DOHH2 (cell line): ENCODE measurements around the gene RAN.

ENCODE experiments used
- H3F3A ChIP-seq: fragments of 200-600 bp; sonication (generic), shearing (Covaris generic); 2 replicates; pipeline ENCODE4 v1.6.0; 2016; ENCODE audit warnings: antibody characterized with exemption, mild to moderate bottlenecking; ENCODE audit not compliant: control insufficient read depth, insufficient read depth
- H3K27ac ChIP-seq: fragments of 200-600 bp; sonication (generic); 2 replicates; pipeline ENCODE4 v1.5.1; 2014; ENCODE audit warnings: low read depth, mild to moderate bottlenecking, low read length, moderate library complexity
- H3K27me3 ChIP-seq: fragments of 200-600 bp; sonication (generic); 2 replicates; pipeline ENCODE4 v1.6.1; 2014; ENCODE audit warnings: mild to moderate bottlenecking, low read length, mixed read lengths; ENCODE audit not compliant: control insufficient read depth
- H3K36me3 ChIP-seq: fragments of 200-600 bp; sonication (generic); 2 replicates; pipeline ENCODE4 v1.6.1; 2014; ENCODE audit warnings: mild to moderate bottlenecking, low read length, moderate library complexity, mixed read lengths; ENCODE audit not compliant: control insufficient read depth
- H3K4me1 ChIP-seq: fragments of 200-600 bp; sonication (generic); 2 replicates; pipeline ENCODE4 v1.6.1; 2014; ENCODE audit warnings: mild to moderate bottlenecking, low read length, mixed read lengths; ENCODE audit not compliant: control insufficient read depth
- H3K4me2 ChIP-seq: fragments of 200-600 bp; sonication (generic); 2 replicates; pipeline ENCODE4 v1.6.0; 2014; ENCODE audit warnings: mild to moderate bottlenecking, low read length, moderate library complexity
- H3K4me3 ChIP-seq: fragments of 200-600 bp; sonication (generic); 2 replicates; pipeline ENCODE4 v1.5.1; 2014; ENCODE audit warnings: mild to moderate bottlenecking, low read length, mixed read lengths
- H3K79me2 ChIP-seq: fragments of 200-600 bp; sonication (generic); 2 replicates; pipeline ENCODE4 v1.6.1; 2014; ENCODE audit warnings: mild to moderate bottlenecking, low read length, mixed read lengths; ENCODE audit not compliant: control insufficient read depth
- H3K9me2 ChIP-seq: fragments of 200-600 bp; sonication (generic); replicated peaks from 2 replicates; pipeline ENCODE4 v1.6.1; 2014; ENCODE audit warnings: mild to moderate bottlenecking, low read length, mixed read lengths; ENCODE audit not compliant: control insufficient read depth
- H3K9me3 ChIP-seq: fragments of 200-600 bp; sonication (generic); 2 replicates; pipeline ENCODE4 v1.6.1; 2014; ENCODE audit warnings: antibody characterized with exemption, low read length, mixed read lengths; ENCODE audit not compliant: control insufficient read depth, insufficient read depth
- H4K20me1 ChIP-seq: fragments of 200-600 bp; sonication (generic); 2 replicates; pipeline ENCODE4 v1.6.0; 2014; ENCODE audit warnings: low read depth, mild to moderate bottlenecking, antibody characterized with exemption, low read length, moderate library complexity; ENCODE audit not compliant: control insufficient read depth, insufficient read depth
- CTCF ChIP-seq: fragments of 200-600 bp; sonication (generic); IDR thresholded peaks from one replicate; pipeline ENCODE4 v1.5.1; 2014; ENCODE audit warnings: antibody characterized with exemption, mild to moderate bottlenecking, low read depth, low read length; ENCODE audit not compliant: poor library complexity, severe bottlenecking
- EZH2phosphoT487 ChIP-seq: fragments of 200-600 bp; sonication (generic); IDR thresholded peaks from 2 replicates; pipeline ENCODE4 v1.6.1; 2017; ENCODE audit warnings: borderline replicate concordance, mild to moderate bottlenecking, antibody characterized with exemption, low read length, moderate library complexity, mixed read lengths

Gene RAN

GRCh38 chr12:130911933-130912332 is 40.1 kb downstream of the RAN start:
- Histone ChIP-seq H3K4me1 (peaks cover 7% of the 10 kb centered on the region), H3K4me2 (no peak overlapping the region), H3K9me3 (peaks cover 13% of the 10 kb centered on the region), H3K27ac (no peak overlapping the region), H3K9me2 (no peaks in the 10 kb centered on the region), H3F3A (no peaks in the 10 kb centered on the region), H3K4me3 (no peak overlapping the region), H3K36me3 (no peaks in the 10 kb centered on the region), H4K20me1 (no peaks in the 10 kb centered on the region), H3K79me2 (no peaks in the 10 kb centered on the region), H3K27me3 (no peaks in the 10 kb centered on the region)
- no peak for TF ChIP-seq EZH2phosphoT487
- no peak for TF ChIP-seq CTCF

- Histone ChIP-seq H3K9me2 (no peaks in the 10 kb centered on the region), H3K9me3 (peaks cover 10% of the 10 kb centered on the region), H3K79me2 (no peaks in the 10 kb centered on the region), H4K20me1 (no peaks in the 10 kb centered on the region), H3F3A (no peaks in the 10 kb centered on the region), H3K27me3 (no peaks in the 10 kb centered on the region), H3K4me3 (no peak overlapping the region), H3K27ac (no peak overlapping the region), H3K36me3 (no peaks in the 10 kb centered on the region), H3K4me1 (peaks cover 7% of the 10 kb centered on the region), H3K4me2 (no peak overlapping the region)
- TF ChIP-seq CTCF, result peak; percentile 93
- no peak for TF ChIP-seq EZH2phosphoT487
Observed at GRCh38 chr12:130916241-130916911, 44.5 kb downstream of the RAN start.

GRCh38 chr12:130917607-130918006 is 45.7 kb downstream of the RAN start:
- Histone ChIP-seq H3K4me2 (no peak overlapping the region), H3F3A (no peaks in the 10 kb centered on the region), H3K9me3 (no peaks in the 10 kb centered on the region), H3K4me1 (peaks cover 7% of the 10 kb centered on the region), H4K20me1 (no peaks in the 10 kb centered on the region), H3K4me3 (no peak overlapping the region), H3K9me2 (no peaks in the 10 kb centered on the region), H3K36me3 (no peaks in the 10 kb centered on the region), H3K27ac (no peak overlapping the region), H3K27me3 (no peaks in the 10 kb centered on the region), H3K79me2 (no peaks in the 10 kb centered on the region)
- TF ChIP-seq EZH2phosphoT487 (no peak), CTCF (no peak)
